Measurements from ENCODE around the gene PEAR1. TPM values are rescaled to one million over a fixed set of nuclear protein-coding genes. Genes with fewer than 3 reads are reported as not detected.

PEAR1 gene
- total RNA-seq, 2 experiments from 2014 or later: not detected

DNA sequence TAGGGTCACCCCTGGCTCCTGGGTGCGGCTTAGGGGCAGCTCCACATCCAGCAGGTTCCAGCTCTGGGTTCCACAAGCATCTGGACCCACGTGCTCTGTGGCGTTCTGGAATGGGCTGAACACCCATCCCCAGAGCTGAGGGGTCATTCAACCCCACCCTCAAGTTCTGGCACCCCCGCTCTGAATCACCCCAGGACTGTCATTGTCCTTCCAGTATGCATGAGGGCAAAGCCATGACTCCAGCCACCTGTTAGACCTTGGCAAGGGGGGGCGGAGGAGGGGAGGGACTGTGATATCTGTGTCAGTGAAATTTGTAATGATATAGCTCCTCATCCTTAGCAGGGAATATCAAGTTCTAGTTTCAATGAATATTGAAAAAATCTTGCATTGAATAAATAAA, 46.9 kb upstream of the PEAR1 start:
- no peaks in the 10 kb centered on the region for H4K20me1 ChIP-seq (ENCODE audit: insufficient read depth, low read length)
- intact Hi-C loops (cut with micrococcal nuclease; ENCODE audit: unreplicated experiment): no loop called here
- TF ChIP-seq, protein P1, sequence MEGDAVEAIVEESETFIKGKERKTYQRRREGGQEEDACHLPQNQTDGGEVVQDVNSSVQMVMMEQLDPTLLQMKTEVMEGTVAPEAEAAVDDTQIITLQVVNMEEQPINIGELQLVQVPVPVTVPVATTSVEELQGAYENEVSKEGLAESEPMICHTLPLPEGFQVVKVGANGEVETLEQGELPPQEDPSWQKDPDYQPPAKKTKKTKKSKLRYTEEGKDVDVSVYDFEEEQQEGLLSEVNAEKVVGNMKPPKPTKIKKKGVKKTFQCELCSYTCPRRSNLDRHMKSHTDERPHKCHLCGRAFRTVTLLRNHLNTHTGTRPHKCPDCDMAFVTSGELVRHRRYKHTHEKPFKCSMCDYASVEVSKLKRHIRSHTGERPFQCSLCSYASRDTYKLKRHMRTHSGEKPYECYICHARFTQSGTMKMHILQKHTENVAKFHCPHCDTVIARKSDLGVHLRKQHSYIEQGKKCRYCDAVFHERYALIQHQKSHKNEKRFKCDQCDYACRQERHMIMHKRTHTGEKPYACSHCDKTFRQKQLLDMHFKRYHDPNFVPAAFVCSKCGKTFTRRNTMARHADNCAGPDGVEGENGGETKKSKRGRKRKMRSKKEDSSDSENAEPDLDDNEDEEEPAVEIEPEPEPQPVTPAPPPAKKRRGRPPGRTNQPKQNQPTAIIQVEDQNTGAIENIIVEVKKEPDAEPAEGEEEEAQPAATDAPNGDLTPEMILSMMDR (conservative IDR thresholded peaks at IDR 0.05; ENCODE audit: low read length): no peak
- no peak for TF ChIP-seq EZH2phosphoT487 (IDR thresholded peaks at IDR 0.05; ENCODE audit: borderline replicate concordance, low read depth, low read length)
- no peak overlapping the region for H3K4me2 ChIP-seq (ENCODE audit: low read length)
- no peaks in the 10 kb centered on the region for H3K4me1 ChIP-seq (ENCODE audit: insufficient read depth, low read length, poor library complexity, severe bottlenecking)
- no peak overlapping the region for H3K4me3 ChIP-seq (ENCODE audit: low read depth, low read length, poor library complexity, severe bottlenecking)
- ChIA-PET POLR2A (no interaction called here), CTCF (ENCODE audit: unreplicated experiment) (no interaction called here)
- no peak for DNase-seq (ENCODE audit: low spot score)
- H3K27ac ChIP-seq (ENCODE audit: low read depth, low read length, poor library complexity, severe bottlenecking): no peak overlapping the region
- no peak overlapping the region for H2AFZ ChIP-seq (ENCODE audit: low read length)
- H3K36me3 ChIP-seq (ENCODE audit: insufficient read depth, low read length): no peaks in the 10 kb centered on the region
- no peaks in the 10 kb centered on the region for H3K9me2 ChIP-seq (ENCODE audit: insufficient read depth, low read length)
- no peaks in the 10 kb centered on the region for H3K9me3 ChIP-seq (ENCODE audit: low read length)
- BruUV-seq (replicated peaks): no TSS peak
- no peaks in the 10 kb centered on the region for H3K79me2 ChIP-seq (ENCODE audit: insufficient read depth, low read depth, low read length)

DNA sequence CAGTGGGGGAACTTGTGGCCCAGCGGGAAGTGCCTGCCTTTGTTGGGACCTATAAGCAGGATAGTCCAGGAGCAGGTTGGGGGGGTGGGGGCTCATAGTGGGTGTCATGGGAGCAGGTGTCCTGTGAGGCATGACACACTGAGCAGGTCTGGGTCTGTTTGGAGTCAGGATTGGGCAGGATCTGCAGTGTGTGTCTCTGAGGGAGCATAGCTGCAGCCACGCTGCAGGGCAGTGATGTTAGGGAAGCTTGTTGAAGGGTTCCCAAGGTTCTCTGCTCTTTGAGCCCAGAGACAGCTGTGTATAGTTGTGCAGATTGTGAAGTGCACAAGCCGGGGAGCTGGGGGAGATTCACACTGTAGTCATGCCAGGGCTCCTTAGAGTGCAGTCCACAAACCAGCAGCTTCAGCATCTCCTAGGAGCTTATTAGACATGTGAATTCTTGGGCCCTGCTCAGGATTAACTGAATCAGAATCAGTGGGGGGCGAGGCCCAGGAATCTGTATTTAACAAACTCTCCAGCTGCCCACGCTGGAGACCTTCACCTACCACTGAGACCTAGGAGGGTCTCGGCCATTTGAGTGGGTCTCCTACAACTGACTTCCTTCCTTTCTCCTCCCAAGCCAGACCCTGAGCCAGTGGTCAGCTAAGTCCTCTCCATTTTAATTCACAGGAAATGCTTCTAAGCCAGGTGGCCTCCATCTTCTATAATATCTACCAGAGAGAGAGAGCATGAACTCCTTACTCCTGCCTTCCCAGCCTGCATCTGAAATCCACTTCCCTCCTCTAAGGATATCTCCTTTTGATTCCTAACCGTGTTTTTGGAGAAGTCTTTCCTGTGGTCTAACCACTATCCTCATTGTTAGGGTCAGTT, 45.7 kb upstream of the PEAR1 start:
- Histone ChIP-seq H3K9me2 (ENCODE audit: insufficient read depth, low read length) (no peaks in the 10 kb centered on the region), H3K4me3 (ENCODE audit: low read depth, low read length, poor library complexity, severe bottlenecking) (no peak overlapping the region), H3K79me2 (ENCODE audit: insufficient read depth, low read depth, low read length) (no peaks in the 10 kb centered on the region), H3K4me1 (ENCODE audit: insufficient read depth, low read length, poor library complexity, severe bottlenecking) (no peaks in the 10 kb centered on the region), H4K20me1 (ENCODE audit: insufficient read depth, low read length) (no peaks in the 10 kb centered on the region), H3K36me3 (ENCODE audit: insufficient read depth, low read length) (no peaks in the 10 kb centered on the region), H3K27ac (ENCODE audit: low read depth, low read length, poor library complexity, severe bottlenecking) (no peak overlapping the region), H3K9me3 (ENCODE audit: low read length) (no peaks in the 10 kb centered on the region), H3K4me2 (ENCODE audit: low read length) (no peak overlapping the region), H2AFZ (ENCODE audit: low read length) (no peak overlapping the region)
- DNase-seq (ENCODE audit: low spot score): no peak
- intact Hi-C loops (cut with micrococcal nuclease; ENCODE audit: unreplicated experiment): no loop called here
- TF ChIP-seq EZH2phosphoT487 (IDR thresholded peaks at IDR 0.05; ENCODE audit: borderline replicate concordance, low read depth, low read length): no peak
- TF ChIP-seq, protein P1 (conservative IDR thresholded peaks at IDR 0.05; ENCODE audit: low read length): no peak
- CTCF ChIA-PET (ENCODE audit: unreplicated experiment): no interaction called here
- BruUV-seq (replicated peaks): no TSS peak
- POLR2A ChIA-PET: no interaction called here

DNA sequence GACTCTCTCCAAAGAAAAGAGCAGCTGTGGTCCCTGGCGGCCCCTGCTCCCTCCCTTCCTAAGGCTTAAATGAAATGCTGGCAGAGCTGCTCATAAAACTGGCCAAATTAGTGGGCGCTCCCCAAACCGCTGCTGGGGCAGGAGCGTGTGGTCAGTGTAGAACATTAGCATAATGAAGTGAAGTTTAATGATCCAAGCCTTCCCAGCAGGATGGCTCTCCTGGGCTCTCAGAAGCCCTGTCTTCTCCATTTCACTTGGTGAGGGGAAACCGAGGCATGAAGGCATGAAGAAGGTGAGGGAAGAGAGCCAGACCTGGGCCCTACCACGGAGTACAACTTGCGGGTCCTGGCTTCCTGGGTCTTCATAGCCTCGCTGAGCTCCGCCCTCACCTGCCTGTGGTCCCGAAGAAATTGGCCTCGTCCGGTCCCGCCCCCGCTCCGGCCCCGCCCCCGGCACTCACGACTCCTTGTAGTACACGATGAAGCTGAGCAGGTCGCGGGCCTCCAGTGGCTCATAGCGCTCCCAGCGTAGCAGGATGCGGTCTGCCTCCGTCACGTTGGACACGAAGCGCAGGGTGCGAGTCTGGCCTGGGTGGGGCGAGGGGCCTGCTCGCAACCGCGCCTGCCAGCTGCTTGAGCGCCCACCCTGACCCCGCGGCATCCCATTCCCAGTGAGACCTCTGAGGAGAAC, 44.9 kb upstream of the PEAR1 start:
- Histone ChIP-seq H4K20me1 (ENCODE audit: insufficient read depth, low read length) (no peaks in the 10 kb centered on the region), H3K4me3 (ENCODE audit: low read depth, low read length, poor library complexity, severe bottlenecking) (no peak overlapping the region), H2AFZ (ENCODE audit: low read length) (no peak overlapping the region), H3K4me2 (ENCODE audit: low read length) (no peak overlapping the region), H3K9me3 (ENCODE audit: low read length) (no peaks in the 10 kb centered on the region), H3K4me1 (ENCODE audit: insufficient read depth, low read length, poor library complexity, severe bottlenecking) (no peaks in the 10 kb centered on the region), H3K27ac (ENCODE audit: low read depth, low read length, poor library complexity, severe bottlenecking) (no peak overlapping the region), H3K36me3 (ENCODE audit: insufficient read depth, low read length) (no peaks in the 10 kb centered on the region), H3K79me2 (ENCODE audit: insufficient read depth, low read depth, low read length) (no peaks in the 10 kb centered on the region), H3K9me2 (ENCODE audit: insufficient read depth, low read length) (no peaks in the 10 kb centered on the region)
- POLR2A ChIA-PET: interaction anchor here (0.6 kb wide), 1 partner anchor 38 kb away, joined by 6 read pairs; no protein-coding TSS in a partner anchor
- intact Hi-C loops (cut with micrococcal nuclease; ENCODE audit: unreplicated experiment): no loop called here
- CTCF ChIA-PET (ENCODE audit: unreplicated experiment): no interaction called here
- TF ChIP-seq, protein P1 (conservative IDR thresholded peaks at IDR 0.05; ENCODE audit: low read length): no peak
- no peak for TF ChIP-seq EZH2phosphoT487 (IDR thresholded peaks at IDR 0.05; ENCODE audit: borderline replicate concordance, low read depth, low read length)
- no peak for DNase-seq (ENCODE audit: low spot score)
- BruUV-seq (replicated peaks): no TSS peak
